ENCODE data around the gene TMEM231.
"Not testable (repeated sequence)": the region's sequence is repeated elsewhere in the genome, so short reads cannot be mapped to it uniquely, and the experiment has no call there.

The TMEM231 gene

DNA sequence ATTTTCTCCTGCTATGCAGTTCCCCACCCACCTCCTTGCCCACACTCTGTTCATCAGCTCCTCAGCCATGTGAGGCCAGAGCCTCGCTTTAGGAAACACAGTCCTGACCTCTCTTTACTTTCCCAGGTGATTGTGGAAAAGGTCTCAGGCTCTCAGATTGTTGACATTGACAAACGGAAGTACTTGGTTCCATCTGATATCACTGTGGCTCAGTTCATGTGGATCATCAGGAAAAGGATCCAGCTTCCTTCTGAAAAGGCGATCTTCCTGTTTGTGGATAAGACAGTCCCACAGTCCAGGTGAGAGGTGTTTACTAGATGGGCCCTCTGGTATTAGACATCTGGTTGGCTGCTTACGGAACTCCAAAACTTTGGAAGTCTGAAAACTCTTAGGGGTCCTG, 11.9 kb upstream of the TMEM231 start:
- no peak for DNase-seq (ENCODE audit: extremely low read depth in 1 of 2, low read depth in 1 of 2)

DNA sequence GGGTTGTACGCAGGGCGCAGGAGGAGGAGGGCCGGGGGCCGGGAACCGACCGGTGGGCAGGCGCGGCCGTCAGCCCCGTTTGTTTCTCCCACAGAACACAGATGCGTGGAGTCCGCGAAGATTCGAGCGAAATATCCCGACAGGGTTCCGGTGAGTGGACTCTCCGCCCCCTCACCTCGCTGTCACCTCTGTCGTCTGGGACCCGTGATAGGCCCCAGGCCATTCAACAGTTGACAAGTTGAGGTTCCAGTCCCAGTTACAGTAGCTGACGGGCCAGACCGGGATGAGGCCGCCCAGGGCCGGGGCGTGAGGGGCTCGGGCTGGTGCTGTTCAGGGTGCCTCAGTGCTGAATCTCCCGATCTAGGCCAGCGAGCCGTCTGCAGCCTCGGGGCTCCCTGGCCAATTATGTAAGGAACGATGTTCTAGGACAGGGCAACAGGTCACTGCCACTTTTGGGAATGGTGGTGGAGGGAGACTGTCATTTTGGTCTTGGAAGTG, 10.8 kb upstream of the TMEM231 start:
- no peak for DNase-seq (ENCODE audit: extremely low read depth in 1 of 2, low read depth in 1 of 2)

DNA sequence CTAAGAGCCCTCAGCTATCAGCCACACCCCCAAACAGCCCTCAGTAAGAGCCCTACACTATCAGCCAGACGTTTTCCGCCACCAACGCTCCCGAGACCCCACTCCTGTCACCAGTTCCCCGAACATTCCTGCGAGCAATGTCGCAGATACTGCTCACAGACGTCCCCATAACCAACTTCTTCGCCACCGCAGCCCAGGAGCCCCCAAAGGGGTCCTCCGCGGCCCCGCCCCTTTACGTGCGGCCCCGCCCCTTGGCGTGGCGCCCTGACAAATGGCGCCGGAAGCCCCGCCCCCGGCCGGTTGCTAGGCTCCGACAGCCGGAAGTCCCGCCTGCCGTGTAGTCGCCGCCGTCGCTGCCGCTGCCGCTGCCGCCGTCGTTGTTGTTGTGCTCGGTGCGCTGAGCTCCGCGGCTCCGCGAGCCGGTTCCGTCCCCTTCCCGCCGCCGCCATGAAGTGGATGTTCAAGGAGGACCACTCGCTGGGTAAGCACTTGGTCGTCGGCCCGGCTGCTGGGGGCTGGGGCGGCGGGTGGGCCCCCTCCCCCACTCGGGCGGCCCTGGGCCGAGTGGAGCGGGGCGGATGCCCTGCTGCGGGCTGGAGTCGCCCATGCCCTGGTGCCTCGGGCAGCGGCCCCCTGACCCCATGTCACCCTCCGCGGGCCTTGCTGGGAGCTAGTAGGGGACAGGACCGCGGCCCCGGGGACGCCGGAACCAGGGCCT, 10.1 kb upstream of the TMEM231 start, which contains the start of gene GABARAPL2:
Gene GABARAPL2, plus strand, starts transcription at position 340 of the 718 bp plus-strand sequence. Its CDS starts 108 bp downstream, at position 448.
- peak; percentile 72 to 90 for DNase-seq (ENCODE audit: extremely low read depth in 1 of 2, low read depth in 1 of 2)

DNA sequence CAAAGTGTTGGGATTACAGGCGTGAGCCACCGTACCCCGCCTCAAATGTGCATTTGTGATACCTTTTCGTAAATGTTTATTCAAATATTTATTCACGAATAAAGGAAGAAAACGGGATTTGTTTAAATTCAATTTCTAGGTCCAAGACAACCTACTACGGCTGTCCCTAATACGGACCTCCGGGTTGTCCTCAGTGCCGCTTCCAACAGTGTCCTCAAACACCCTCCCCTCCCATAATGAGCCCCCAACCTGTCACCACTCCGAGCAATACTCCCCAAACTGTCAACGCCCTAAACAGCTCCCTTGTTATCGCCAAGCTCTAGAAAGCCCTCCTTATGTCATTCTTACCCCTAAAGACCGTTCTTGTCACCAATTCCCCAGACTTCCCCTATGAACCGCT, 9.6 kb upstream of the TMEM231 start:
- DNase-seq (ENCODE audit: extremely low read depth in 1 of 2, low read depth in 1 of 2): no peak

DNA sequence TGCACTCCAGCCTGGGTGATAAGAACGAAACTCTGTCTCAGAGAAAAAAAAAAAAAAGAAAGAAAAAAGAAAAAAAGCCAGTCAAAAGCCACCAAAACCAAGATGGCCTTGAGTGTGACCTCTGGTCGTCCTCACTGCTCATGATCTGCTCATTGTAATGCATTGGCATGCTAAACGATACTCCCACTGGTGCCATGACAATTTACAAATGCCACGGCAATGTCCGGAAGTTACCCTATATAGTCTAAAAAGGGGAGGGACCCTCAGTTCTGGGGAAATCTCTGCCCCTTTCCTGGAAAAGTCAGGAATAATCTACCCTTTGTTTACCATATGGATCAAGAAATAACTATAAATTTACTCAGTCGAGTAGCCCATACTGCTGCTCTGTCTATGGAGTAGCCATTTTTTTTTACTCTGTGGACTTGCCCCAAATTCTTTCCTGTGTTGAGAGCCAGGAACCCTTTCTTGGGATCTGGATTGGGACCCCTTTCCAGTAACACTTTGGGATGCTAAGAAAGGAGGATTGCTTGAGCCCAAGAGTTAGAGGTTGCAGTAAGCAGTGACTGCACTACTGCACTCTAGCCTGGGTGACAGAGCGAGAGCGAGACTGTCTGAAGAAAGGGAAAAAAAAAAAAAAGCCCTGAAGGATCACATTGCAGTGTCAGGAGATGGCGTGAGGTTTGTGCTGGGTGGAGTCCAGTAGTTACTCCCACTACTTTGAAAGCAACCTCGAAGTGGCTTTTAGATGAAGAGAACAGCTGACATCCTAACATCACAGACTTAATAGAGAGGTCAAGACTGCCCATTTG, 3.7 kb upstream of the TMEM231 start:
- DNase-seq (ENCODE audit: extremely low read depth in 1 of 2, low read depth in 1 of 2): no peak

DNA sequence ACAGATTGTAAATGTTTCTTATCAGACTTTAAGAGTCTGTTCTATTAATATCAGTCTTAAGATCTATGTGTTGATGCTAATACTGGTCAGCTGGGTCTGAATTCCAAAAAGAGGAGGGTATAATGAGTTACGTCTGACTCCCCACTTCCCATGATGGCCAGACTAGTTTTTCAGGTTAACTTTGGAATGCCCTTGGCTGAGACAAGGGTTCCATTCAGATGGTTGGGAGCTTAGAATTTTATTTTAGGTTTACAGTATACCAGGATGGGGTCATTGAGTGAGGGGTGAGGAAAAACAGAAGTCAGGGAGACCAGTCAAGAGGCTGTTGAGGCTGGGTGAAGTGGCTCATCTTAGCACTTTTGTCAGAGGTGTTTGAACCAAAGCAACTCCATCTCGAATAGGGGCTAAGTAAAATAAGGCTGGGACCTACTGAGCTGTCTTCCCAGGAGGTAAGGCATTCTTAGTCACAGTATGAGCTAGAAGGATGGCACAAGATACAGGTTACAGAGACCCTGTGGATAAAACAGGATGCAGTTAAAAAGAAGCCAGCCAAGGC, 2.9 kb upstream of the TMEM231 start:
- no peak for DNase-seq (ENCODE audit: extremely low read depth in 1 of 2, low read depth in 1 of 2)

DNA sequence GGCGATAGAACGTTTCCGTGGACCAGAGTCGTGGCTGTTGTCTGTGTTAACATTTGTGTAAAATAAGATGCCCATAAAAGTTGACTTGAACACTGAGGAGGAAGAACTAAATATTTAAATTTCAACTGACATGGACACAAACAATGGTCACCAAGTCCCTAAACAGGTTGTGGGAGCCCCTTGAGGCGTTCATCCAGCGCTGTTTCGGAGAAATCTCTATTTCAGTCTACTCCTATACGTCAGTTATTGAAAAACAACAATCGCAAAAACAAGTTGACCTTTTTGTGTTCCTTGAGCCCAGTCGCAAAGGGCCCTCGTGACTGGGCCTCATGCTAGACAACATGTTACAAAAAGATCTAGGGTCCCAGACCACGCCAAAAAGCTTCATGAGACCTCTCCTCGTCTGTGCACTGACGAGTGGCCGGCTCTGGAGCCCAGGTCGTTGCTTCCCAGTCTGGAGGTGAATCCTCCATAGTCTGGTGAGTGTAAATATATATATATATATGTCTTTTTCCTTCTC, 439 bp upstream of the TMEM231 start:
- no peak for DNase-seq (ENCODE audit: extremely low read depth in 1 of 2, low read depth in 1 of 2)

DNA sequence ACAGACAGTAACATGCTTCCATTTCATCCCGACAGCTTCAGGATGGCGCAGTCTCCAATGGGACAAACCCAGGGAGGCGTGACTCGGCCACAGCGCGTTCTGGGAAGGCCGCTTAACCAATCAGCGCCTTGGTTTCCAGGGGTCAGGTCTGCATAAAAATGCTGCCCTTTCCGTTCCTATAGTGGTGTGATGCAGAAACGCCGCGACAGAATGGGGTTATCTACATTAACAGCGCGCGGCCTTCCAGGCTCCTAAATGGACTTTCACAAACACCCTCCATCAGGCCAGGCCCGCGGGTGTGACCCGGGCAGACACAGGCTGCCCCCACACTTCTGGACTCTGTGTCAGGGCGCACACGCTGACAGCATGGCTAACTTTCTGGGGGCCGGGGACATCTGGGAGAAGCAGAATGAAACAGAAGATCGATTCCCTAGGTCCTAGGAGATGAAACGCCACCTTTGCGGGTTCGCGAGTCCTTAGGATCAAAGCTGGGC, 792 bp downstream of the TMEM231 start:
- DNase-seq (ENCODE audit: extremely low read depth in 1 of 2, low read depth in 1 of 2): no peak

DNA sequence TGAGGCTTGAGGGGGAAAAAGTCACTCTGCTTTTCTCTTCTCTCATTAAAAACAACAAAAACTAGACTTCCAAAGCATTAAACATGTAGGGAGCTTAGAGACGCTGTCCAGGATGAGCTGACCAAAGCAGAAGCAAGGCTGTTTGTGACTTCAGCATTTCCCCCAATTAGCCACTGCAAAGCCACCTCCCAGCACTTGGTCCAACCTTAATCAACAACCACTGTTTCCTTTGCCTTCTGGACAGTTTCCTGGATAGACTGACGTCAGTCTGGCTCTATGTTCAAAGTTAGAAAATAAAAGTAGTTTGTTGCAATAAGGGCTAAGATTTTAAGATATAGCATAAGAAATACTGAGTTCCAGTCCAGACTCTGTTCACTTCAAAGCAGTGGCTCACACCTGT, 3.1 kb downstream of the TMEM231 start:
- no peak for DNase-seq (ENCODE audit: extremely low read depth in 1 of 2, low read depth in 1 of 2)

DNA sequence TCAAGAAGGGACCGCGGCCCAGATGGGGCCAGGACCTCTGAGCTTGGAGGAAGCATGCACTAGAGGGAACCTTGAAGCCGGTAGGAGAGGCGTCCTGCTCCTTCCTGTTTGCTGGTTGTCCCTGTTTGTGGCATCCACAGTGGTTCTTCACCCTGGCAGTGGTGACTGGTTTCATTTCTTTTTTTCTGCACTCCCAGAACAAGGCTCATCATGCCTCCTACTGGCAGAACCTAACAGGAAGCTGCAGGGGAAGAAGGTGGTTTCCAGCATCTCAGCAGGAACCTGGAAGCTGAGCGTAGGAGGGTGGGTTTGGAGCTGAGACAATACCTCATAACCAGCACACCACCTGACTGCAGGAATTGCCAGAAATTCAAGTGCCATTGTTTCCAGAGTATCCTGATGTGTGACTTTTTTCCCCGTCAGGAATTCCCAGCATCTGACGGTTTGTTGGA, 5.8 kb downstream of the TMEM231 start:
- no peak for DNase-seq (ENCODE audit: extremely low read depth in 1 of 2, low read depth in 1 of 2)

DNA sequence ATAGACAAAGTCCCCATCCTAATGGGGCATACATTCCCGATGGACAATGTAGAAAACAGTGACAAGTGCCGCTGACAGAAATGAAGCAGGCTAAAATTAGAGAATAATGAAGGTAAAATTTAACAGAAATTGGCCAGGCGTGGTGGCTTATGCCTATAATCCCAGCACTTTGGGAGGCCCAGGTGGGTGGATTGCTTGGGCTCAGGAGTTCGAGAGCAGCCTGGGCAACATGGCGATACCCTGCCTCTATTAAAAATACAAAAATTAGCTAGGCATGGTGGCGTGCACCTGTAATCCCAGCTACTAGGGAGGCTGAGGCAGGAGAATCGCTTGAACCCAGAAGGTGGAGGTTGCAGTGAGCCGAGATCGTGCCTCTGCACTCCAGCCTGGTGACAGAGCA, 7.6 kb downstream of the TMEM231 start:
- DNase-seq (ENCODE audit: extremely low read depth in 1 of 2, low read depth in 1 of 2): not testable (repeated sequence)

DNA sequence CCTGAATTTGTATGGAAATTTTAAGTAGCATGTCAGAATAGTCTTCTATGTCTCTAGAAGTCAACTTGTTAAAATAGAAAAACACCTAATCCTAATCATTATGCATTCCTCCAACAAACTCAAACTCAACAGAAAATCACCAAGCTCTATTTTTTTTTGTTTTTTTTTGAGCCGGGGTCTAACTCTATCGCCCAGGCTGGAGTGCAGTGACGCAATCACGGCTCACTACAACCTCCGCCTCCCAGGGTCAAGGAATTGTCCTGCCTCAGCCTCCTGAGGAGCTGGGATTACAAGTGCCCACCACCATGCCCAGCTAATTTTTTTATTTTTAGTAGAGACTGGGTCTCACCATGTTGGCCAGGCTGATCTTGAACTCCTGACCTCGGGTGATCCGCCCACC, 9.8 kb downstream of the TMEM231 start:
- DNase-seq (ENCODE audit: extremely low read depth in 1 of 2, low read depth in 1 of 2): no peak

DNA sequence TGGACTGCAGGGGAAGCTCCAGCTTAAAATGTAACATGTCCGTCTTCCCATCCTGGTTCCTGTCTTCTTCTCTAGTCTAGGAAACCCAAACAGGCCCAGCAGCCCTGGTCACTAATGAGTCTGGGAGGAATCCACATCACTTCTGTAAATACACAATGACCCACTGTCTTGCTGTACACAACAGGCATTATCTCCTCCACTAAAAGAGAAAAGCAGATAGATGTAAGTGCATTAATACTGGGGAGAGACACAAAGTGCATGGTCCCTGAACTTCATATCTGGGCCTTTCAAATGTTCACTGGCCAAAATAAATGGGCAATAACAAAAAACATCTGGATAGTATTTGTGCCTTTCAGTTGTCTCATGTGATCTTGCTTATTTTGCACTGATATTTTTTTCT, 10.2 kb downstream of the TMEM231 start:
- DNase-seq (ENCODE audit: extremely low read depth in 1 of 2, low read depth in 1 of 2): not testable (repeated sequence)

DNA sequence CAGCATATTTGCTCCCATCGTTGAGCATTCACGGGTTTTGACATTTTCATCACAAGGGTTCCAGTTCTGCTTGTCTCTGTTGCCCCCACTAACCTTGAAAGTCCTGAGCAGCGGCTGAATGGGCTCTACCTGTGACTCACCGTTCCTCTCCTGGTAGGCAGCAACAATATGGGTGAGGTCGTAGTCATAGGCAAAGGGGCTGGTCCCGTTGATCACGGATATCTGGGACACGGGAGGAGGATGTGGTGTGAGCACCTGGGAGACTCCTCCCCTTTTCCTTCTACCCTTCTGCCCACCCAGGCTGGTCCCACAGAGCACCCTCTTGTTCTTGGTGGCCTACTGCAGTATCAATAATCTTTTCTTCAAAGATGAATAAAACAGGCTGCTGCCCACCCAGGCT, 13.6 kb downstream of the TMEM231 start:
- DNase-seq (ENCODE audit: extremely low read depth in 1 of 2, low read depth in 1 of 2): not testable (repeated sequence)

DNA sequence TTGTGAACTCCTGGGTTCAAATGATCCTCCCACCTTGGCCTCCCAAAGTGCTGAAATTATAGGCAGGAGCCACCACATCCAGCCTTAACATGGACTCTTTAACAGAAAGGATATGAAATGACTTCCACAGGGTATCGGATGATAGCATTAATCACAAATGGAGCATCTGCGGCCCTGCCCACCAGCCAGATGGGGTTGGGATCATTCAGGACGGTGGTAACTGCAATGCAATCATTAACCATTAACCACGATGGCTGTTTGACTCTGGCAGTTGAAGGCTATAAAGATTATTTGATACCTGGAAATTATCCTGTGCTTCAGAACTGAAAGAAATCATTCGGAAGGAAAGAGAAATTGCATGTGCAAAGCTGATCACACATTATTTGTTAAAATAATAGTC, 14.8 kb downstream of the TMEM231 start:
- no peak for DNase-seq (ENCODE audit: extremely low read depth in 1 of 2, low read depth in 1 of 2)

DNA sequence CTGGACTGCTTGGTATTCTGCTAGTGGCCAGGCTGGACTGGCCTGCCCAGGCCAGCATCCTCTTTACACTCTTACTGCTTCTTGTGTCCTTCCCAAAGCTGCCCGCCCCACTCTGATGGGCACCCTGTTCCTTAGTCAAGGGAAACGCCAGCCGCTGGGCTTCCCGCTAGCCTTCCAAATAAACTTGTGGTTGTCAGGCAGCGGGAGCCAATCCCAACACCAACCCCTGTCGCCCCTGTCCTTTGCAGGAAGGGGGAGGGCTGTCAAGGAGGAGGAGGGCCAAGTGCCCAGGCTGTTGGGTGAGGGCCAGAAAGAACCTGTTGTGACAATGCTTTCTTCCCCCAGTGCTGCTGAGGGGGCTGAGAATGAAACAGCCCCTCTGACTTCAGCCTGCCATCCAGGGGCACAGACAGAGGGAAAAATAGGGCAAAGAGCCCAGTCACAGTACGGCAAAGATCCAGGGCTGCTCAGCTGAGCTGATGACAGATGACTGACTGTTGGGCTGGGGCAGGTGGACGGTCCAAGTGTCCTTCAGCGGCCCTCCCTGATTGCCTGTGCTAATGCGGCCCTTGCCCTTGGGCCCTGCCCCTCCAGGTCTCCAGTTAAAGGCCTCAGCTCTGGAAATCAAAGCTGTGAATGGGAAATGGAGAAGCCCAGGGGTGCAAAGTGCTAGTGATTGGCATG, 17.0 kb downstream of the TMEM231 start:
- DNase-seq (ENCODE audit: extremely low read depth in 1 of 2, low read depth in 1 of 2): not testable (repeated sequence)

DNA sequence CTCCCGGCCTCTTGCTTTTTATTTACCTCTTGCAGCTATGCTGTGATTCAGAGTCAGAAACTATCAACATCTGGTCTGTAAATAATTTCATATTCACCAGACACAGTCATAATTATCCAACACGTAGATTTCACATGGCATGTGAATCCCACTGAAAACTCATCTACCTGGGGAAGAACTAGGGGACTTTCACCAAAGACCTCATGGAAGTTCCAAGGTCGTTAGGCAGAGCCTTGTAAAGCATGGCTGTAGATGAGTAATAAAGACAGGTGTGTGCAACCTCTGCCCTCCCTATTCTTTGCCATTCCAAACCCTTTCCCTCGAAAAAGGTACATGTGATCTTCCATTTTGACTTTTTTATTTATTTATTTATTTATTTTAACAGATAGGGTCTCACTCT, 18.3 kb downstream of the TMEM231 start:
- DNase-seq (ENCODE audit: extremely low read depth in 1 of 2, low read depth in 1 of 2): no peak

DNA sequence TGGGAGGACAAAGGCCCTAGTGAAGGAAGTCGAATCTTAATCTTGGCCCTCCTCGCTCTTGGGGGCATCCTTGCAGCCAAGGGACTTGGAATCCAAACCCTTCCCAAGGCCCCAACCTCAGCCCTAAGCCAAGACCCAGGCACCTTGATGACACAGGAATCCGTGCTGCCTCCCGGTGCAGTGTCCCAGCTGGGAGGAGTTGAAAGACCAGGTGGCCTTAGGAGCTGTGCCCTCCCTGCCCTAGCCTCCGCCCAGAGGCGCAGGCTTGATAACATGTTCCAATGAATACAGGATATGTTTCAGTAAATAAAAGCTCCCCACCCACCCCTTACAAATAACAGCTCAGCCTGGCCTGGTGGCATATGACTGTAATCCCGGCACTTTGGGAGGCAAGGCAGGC, 20.2 kb downstream of the TMEM231 start, which contains the start of gene CHST5:
Gene CHST5, minus strand, starts transcription at position 208 of the 400 bp plus-strand sequence. CDS start 5,724 bp downstream, outside the sequence.
- no peak for DNase-seq (ENCODE audit: extremely low read depth in 1 of 2, low read depth in 1 of 2)

DNA sequence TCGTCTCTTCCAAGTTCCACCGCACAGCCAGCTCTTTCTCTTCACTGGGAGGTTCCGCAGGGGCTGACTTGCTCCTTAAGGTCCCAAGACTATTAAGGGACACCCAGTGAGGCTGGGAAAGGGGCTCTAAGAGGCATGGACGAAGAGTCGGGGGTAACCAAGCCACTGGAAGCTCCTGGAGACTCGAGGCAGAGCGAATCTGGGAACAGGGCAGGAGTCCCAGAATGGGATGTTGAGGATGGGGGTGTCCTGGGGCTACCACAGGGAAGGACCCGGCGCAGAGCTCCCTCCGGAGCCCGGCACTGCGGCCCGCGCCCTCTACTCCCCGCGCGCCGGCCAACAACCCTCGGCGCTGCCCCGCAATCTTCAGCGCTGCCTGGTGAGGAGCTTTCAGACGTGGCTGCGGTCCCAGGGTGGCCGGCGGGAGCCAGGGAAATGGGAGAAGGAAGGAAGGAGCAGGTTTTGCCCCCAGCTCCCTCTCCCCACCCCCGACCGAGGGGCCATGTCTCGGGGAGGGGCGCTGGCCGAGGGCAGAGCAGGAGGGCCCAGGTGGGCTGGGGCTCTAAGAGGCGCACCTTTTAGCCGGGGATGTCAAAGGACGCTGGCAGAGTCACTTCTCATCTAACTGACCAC, 20.7 kb downstream of the TMEM231 start:
- DNase-seq (ENCODE audit: extremely low read depth in 1 of 2, low read depth in 1 of 2): no peak
